ENCODE data around the gene SHC1. TPM values are rescaled to one million over a fixed set of nuclear protein-coding genes. Genes with fewer than 3 reads are reported as not detected.
A peak's percentile ranks its signal among the peaks of the same experiment; 100 is the strongest.

SHC1 gene
- polyA plus RNA-seq, 1 of the 3 experiments (the other 2 are of a cell fraction): 338 TPM

- Histone ChIP-seq H3K79me2 (ENCODE audit: insufficient read depth) (peaks cover 8% of the 10 kb centered on the region; the same call in 1 of the 2 replicates), H3K9ac (no peak overlapping the region), H3F3A (replicated peaks; ENCODE audit: insufficient read depth) (peaks cover 4% of the 10 kb centered on the region), H3K9me2 (no peaks in the 10 kb centered on the region), H3K36me3 (replicated peaks in 1 of 2; ENCODE audit: control insufficient read depth in 1 of 2, insufficient read depth in 2 of 2, low read length in 1 of 2) (peaks cover 17 to 27% of the 10 kb centered on the region in 2 experiments), H3K4me1 (ENCODE audit: control insufficient read depth in 1 of 2, insufficient read depth in 2 of 2, low read depth in 1 of 2, low read length in 1 of 2) (peaks cover 3 to 29% of the 10 kb centered on the region in 2 experiments; a peak in 3 of 4 replicates), H3K27ac (ENCODE audit: low read depth in 2 of 2, low read length in 1 of 2) (peak overlapping the region; percentile 14 to 43; a peak in 2 of 4 replicates), H3K27me3 (ENCODE audit: insufficient read depth) (no peaks in the 10 kb centered on the region), H2AFZ (ENCODE audit: low read depth) (no peak overlapping the region), H4K20me1 (ENCODE audit: insufficient read depth) (no peaks in the 10 kb centered on the region), H3K9me3 (no peaks in the 10 kb centered on the region), H3K4me3 (ENCODE audit: low read depth in 2 of 2, low read length in 1 of 2) (no peak overlapping the region), H3K4me2 (no peak overlapping the region)
- WGBS (ENCODE audit: low lambda C conversion rate): 92% methylated on average over 13 of the region's 14 CpGs
- POLR2A ChIA-PET: interaction anchor here (0.6 to 3.9 kb wide), 10 partner anchors 10 to 512 kb away, joined by 3 to 22 read pairs (median 4); partner anchors contain the start of genes ADAM15, CKS1B, FLAD1 and PBXIP1
- TF ChIP-seq USF1 (IDR thresholded peaks at IDR 0.05; ENCODE audit: borderline replicate concordance, low read depth) (no peak), CHD2 (IDR thresholded peaks at IDR 0.05; ENCODE audit: low read length, partially characterized antibody) (no peak), RAD21 (IDR thresholded peaks at IDR 0.05; ENCODE audit: low read length) (peak; percentile 31), CTCF (IDR thresholded peaks at IDR 0.05) (peak; percentile 30), NFIC (IDR thresholded peaks at IDR 0.05; ENCODE audit: borderline replicate concordance) (no peak), ELF1 (IDR thresholded peaks at IDR 0.05) (no peak), RCOR1 (IDR thresholded peaks at IDR 0.05; ENCODE audit: low read length) (no peak), GABPA (IDR thresholded peaks at IDR 0.05; ENCODE audit: low read depth) (no peak), RXRA (IDR thresholded peaks at IDR 0.05; ENCODE audit: borderline replicate concordance, low read depth) (no peak), GATA2 (CRISPR knock-in tag; IDR thresholded peaks at IDR 0.05) (no peak), SIN3A (IDR thresholded peaks at IDR 0.05; ENCODE audit: borderline replicate concordance, low read depth, low read length) (no peak), SMC3 (IDR thresholded peaks at IDR 0.05; ENCODE audit: low read depth, low read length) (peak; percentile 21; the same call in 1 of the 2 replicates)
- CTCF ChIA-PET: interaction anchor here (1.1 to 14.0 kb wide), 13 partner anchors 11 to 485 kb away, joined by 3 to 640 read pairs (median 4); partner anchors contain the start of genes ADAM15, CKS1B, FLAD1 and PBXIP1
- DNase-seq: no peak
Observed at GRCh38 chr1:154992721-154993571, 22.4 kb upstream of the SHC1 start.

GRCh38 chr1:154990276-154990675 lies 19.7 kb upstream of the SHC1 start:
- H3K9me3 ChIP-seq: no peaks in the 10 kb centered on the region
- no peak overlapping the region for H3K4me2 ChIP-seq
- WGBS (ENCODE audit: low lambda C conversion rate): 97% methylated on average over 6 of the region's 8 CpGs
- POLR2A ChIA-PET: interaction anchor here (1.4 kb wide), 1 partner anchor 12 kb away, joined by 4 read pairs; no protein-coding TSS in a partner anchor
- no peaks in the 10 kb centered on the region for H3K27me3 ChIP-seq (ENCODE audit: insufficient read depth)
- H3K36me3 ChIP-seq (replicated peaks in 1 of 2; ENCODE audit: control insufficient read depth in 1 of 2, insufficient read depth in 2 of 2, low read length in 1 of 2): peaks cover 24 to 33% of the 10 kb centered on the region in 2 experiments
- peak; percentile 1 for DNase-seq
- H3K9ac ChIP-seq: no peak overlapping the region
- H3K4me3 ChIP-seq (ENCODE audit: low read depth in 2 of 2, low read length in 1 of 2): no peak overlapping the region
- no peak overlapping the region for H2AFZ ChIP-seq (ENCODE audit: low read depth)
- peaks cover 34% of the 10 kb centered on the region for H3K79me2 ChIP-seq (ENCODE audit: insufficient read depth)
- no peaks in the 10 kb centered on the region for H4K20me1 ChIP-seq (ENCODE audit: insufficient read depth)
- H3F3A ChIP-seq (replicated peaks; ENCODE audit: insufficient read depth): no peaks in the 10 kb centered on the region
- CTCF ChIA-PET: interaction anchor here (0.7 to 2.1 kb wide), 2 partner anchors 9 to 275 kb away, joined by 3 to 17 read pairs; no protein-coding TSS in a partner anchor
- peaks cover 0 to 30% of the 10 kb centered on the region in 2 experiments; a peak in 2 of 4 replicates for H3K4me1 ChIP-seq (ENCODE audit: control insufficient read depth in 1 of 2, insufficient read depth in 2 of 2, low read depth in 1 of 2, low read length in 1 of 2)
- H3K9me2 ChIP-seq: no peaks in the 10 kb centered on the region
- H3K27ac ChIP-seq (ENCODE audit: low read depth in 2 of 2, low read length in 1 of 2): no peak overlapping the region
- TF ChIP-seq SMC3 (IDR thresholded peaks at IDR 0.05; ENCODE audit: low read depth, low read length) (no peak), EZH2phosphoT487 (IDR thresholded peaks at IDR 0.05; ENCODE audit: borderline replicate concordance, low read depth) (no peak), REST (IDR thresholded peaks at IDR 0.05; ENCODE audit: low read depth, low read length) (no peak), GABPA (IDR thresholded peaks at IDR 0.05; ENCODE audit: low read depth) (no peak), MEF2A (IDR thresholded peaks at IDR 0.05; ENCODE audit: borderline replicate concordance, low read depth) (no peak), TCF12 (IDR thresholded peaks at IDR 0.05) (no peak), IRF3 (IDR thresholded peaks at IDR 0.05; ENCODE audit: low read depth, low read length) (no peak), FOXJ3 (CRISPR knock-in tag; IDR thresholded peaks at IDR 0.05) (no peak), CHD2 (IDR thresholded peaks at IDR 0.05; ENCODE audit: low read length, partially characterized antibody) (no peak), SIN3A (IDR thresholded peaks at IDR 0.05; ENCODE audit: borderline replicate concordance, low read depth, low read length) (no peak)

Data from SK-N-SH (cell line).